C4-2B (cell line): ENCODE measurements around the gene TPM1.

Experiments used
- H3K27ac ChIP-seq: fragments of 450-650 bp; 2 replicates; pipeline ENCODE4 v1.5.1; 2017
- CTCF ChIP-seq: fragments of 450-650 bp; conservative IDR thresholded peaks from 2 replicates; pipeline ENCODE4 v1.5.1; 2017; ENCODE audit warnings: mild to moderate bottlenecking
- ZFX ChIP-seq: fragments of 450-650 bp; IDR thresholded peaks from 2 replicates; pipeline ENCODE4 v1.6.1; 2017

Gene TPM1

GRCh38 chr15:63037976-63038720 is 4.4 kb upstream of the TPM1 start:
- TF ChIP-seq ZFX (no peak), CTCF (no peak)
- no peak overlapping the region for H3K27ac ChIP-seq

- no peak overlapping the region for H3K27ac ChIP-seq
- TF ChIP-seq CTCF (no peak), ZFX (no peak)
These were observed 3.4 kb upstream of the TPM1 start for GRCh38 chr15:63038926-63039673.

- TF ChIP-seq CTCF (no peak), ZFX (no peak)
- no peak overlapping the region for H3K27ac ChIP-seq
These were observed 2.7 kb upstream of the TPM1 start for GRCh38 chr15:63039811-63040210.

- TF ChIP-seq ZFX (no peak), CTCF (no peak)
- H3K27ac ChIP-seq: no peak overlapping the region
These were observed 2.0 kb upstream of the TPM1 start for GRCh38 chr15:63040509-63040908.

GRCh38 chr15:63040954-63041353 is 1.6 kb upstream of the TPM1 start:
- no peak for TF ChIP-seq ZFX
- no peak overlapping the region for H3K27ac ChIP-seq

- TF ChIP-seq ZFX (no peak), CTCF (no peak)
- no peak overlapping the region for H3K27ac ChIP-seq
These were observed 1.1 kb upstream of the TPM1 start for GRCh38 chr15:63041402-63041973.

- no peak for TF ChIP-seq CTCF
- TF ChIP-seq ZFX: no peak
- H3K27ac ChIP-seq: no peak overlapping the region
These were observed 359 bp downstream of the TPM1 start for GRCh38 chr15:63042877-63043334.
